ENCODE results near the gene MROH2A. TPM values are rescaled to one million over a fixed set of nuclear protein-coding genes. Genes with fewer than 3 reads are reported as not detected.

The MROH2A gene
- total RNA-seq, 4 donors from 2014 or later = not detected

DNA sequence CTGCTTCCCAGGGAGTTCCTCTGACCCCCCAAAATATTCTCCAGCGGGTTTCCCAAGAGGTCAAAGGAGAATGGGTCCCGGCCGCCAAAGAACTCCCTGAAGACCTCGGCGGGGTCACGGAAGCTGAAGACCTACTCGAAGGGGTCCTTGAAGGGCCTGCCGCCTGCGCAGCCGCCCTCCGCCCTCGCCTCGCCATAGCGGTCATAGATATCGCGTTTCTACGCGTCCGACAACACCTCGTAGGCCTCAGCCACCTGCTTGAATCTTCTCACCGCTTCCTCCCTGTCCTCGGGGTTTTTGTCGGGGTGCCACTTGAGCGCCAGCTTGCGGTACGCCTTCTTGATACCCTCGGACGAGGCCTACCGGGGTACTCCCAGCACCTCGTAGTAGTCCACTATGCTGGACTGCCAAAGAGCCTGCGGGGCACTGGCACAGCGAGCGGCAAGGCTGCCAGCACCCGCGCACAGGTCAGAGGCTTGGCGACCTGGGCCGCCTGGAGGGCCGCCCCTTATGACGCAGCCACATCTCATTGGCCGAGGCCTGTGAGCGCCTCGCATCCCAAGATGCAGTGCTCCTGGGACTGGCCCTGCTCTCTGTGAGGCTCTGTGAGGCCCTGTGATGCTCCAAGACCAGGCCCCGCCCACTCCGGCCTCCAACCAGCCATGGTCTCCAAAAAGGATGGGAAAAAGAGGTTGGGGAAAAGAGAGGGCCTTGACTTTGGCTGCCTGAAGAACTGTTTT lies 23.1 kb upstream of the MROH2A start:
- intact Hi-C loops (cut with DNase I) = no loop called here
- no peak overlapping the region for H3K4me3 ChIP-seq
- H3K36me3 ChIP-seq = no peaks in the 10 kb centered on the region
- H3K4me1 ChIP-seq = no peaks in the 10 kb centered on the region
- DNase-seq (ENCODE audit: extremely low spot score) = no peak
- no peaks in the 10 kb centered on the region for H3K9me3 ChIP-seq
- H3K27ac ChIP-seq (replicated peaks in 1 of 4) = no peak overlapping the region
- H3K27me3 ChIP-seq = no peaks in the 10 kb centered on the region
- no peak for TF ChIP-seq EP300 (IDR thresholded peaks at IDR 0.05)
- no peak for TF ChIP-seq POLR2A (IDR thresholded peaks at IDR 0.05; ENCODE audit: low read depth)
- TF ChIP-seq, protein P1, sequence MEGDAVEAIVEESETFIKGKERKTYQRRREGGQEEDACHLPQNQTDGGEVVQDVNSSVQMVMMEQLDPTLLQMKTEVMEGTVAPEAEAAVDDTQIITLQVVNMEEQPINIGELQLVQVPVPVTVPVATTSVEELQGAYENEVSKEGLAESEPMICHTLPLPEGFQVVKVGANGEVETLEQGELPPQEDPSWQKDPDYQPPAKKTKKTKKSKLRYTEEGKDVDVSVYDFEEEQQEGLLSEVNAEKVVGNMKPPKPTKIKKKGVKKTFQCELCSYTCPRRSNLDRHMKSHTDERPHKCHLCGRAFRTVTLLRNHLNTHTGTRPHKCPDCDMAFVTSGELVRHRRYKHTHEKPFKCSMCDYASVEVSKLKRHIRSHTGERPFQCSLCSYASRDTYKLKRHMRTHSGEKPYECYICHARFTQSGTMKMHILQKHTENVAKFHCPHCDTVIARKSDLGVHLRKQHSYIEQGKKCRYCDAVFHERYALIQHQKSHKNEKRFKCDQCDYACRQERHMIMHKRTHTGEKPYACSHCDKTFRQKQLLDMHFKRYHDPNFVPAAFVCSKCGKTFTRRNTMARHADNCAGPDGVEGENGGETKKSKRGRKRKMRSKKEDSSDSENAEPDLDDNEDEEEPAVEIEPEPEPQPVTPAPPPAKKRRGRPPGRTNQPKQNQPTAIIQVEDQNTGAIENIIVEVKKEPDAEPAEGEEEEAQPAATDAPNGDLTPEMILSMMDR (IDR thresholded peaks at IDR 0.05) = no peak
- no peak for TF ChIP-seq POLR2AphosphoS5 (IDR thresholded peaks at IDR 0.05)
- WGBS = 93% methylated on average over 36 of the region's 44 CpGs

DNA sequence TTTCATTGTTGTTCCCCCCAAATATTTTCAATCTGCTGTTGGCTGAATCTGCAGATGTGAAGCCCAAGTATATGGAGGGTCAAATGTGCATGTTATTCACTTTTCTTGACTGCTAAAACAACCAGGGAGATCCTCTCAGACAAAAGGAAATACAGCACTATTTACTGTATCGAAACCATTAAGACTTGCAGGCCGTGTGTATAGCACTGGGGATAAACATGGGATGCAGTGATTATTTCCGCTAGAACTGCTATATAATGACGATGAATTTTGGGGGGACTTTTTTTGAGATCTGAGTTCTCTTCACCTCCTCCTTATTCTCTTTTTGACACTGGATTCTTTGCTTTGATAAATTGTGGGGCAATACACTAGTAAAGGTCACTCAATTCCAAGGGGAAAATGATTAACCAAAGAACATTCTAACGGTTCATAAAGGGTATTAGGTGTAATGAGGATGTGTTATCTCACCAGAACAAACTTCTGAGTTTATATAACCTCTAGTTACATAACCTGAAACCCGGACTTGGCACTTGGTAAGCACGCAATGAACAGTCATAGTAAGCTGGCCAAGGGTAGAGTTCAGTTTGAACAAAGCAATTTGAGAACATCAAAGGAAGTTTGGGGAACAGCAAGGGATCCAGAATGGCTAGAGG lies 21.6 kb upstream of the MROH2A start:
- TF ChIP-seq POLR2AphosphoS5 (IDR thresholded peaks at IDR 0.05) (no peak), EP300 (IDR thresholded peaks at IDR 0.05) (no peak), POLR2A (IDR thresholded peaks at IDR 0.05; ENCODE audit: low read depth) (no peak)
- TF ChIP-seq, protein P1 (IDR thresholded peaks at IDR 0.05) = no peak
- intact Hi-C loops (cut with DNase I) = no loop called here
- Histone ChIP-seq H3K4me3 (no peak overlapping the region), H3K36me3 (no peaks in the 10 kb centered on the region), H3K9me3 (no peaks in the 10 kb centered on the region), H3K27me3 (no peaks in the 10 kb centered on the region), H3K27ac (replicated peaks in 1 of 4) (no peak overlapping the region), H3K4me1 (no peaks in the 10 kb centered on the region)
- DNase-seq (ENCODE audit: extremely low spot score) = no peak
- WGBS = 77% methylated on average over 7 of the region's 7 CpGs

DNA sequence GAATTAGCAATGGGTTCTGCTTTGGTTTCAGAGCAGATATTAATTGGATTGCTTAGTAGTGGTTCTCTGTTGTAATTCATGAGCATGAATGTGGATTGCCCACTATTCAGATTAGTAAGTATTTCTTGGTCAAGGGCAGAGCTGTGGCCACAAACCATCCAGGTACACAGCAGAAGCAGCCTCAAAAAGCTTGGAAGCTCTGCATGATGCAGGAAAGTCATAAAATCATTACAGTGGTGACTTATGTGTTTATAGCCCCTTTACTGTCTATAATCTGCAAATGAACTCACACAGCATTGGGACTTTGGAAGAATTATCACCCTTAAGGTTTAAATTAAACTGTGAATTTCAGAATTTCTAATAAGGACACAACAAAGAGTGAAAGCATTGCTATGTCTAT lies 20.0 kb upstream of the MROH2A start:
- no peaks in the 10 kb centered on the region for H3K36me3 ChIP-seq
- H3K27ac ChIP-seq (replicated peaks in 1 of 4) = no peak overlapping the region
- no peak overlapping the region for H3K4me3 ChIP-seq
- H3K4me1 ChIP-seq = no peaks in the 10 kb centered on the region
- intact Hi-C loops (cut with DNase I) = no loop called here
- DNase-seq (ENCODE audit: extremely low spot score) = no peak
- H3K27me3 ChIP-seq = no peaks in the 10 kb centered on the region
- TF ChIP-seq POLR2A (IDR thresholded peaks at IDR 0.05; ENCODE audit: low read depth) = no peak
- H3K9me3 ChIP-seq = no peaks in the 10 kb centered on the region

DNA sequence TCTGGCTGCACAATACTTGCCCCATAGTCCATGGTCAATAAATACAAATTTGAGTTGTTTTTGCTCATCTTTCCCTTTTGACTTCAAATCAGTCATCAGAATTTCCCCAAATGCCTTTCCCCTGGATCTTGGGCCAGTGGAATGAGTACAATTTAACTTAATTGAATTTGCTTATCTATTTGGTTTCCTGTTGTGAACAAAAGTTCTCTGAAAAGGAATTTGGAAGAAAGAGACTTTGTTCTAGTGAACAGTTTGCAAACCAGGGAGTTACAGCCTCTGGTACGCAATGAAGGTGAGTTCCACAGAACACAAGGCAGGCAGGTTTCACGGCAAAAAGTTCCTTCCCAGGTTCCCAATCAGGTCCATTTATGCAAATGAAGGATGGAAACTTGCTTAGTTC lies 19.3 kb upstream of the MROH2A start:
- H3K27me3 ChIP-seq = peaks cover 0 to 3% (median 0%) of the 10 kb centered on the region in 4 donors
- no peak overlapping the region for H3K4me3 ChIP-seq
- H3K36me3 ChIP-seq = no peaks in the 10 kb centered on the region
- H3K4me1 ChIP-seq = no peaks in the 10 kb centered on the region
- H3K27ac ChIP-seq (replicated peaks in 1 of 4) = no peak overlapping the region
- intact Hi-C loops (cut with DNase I) = no loop called here
- no peak for DNase-seq (ENCODE audit: extremely low spot score)
- 88% methylated on average over 2 of the region's 2 CpGs for WGBS
- TF ChIP-seq, protein P1 (IDR thresholded peaks at IDR 0.05) = no peak
- no peak for TF ChIP-seq POLR2AphosphoS5 (IDR thresholded peaks at IDR 0.05)
- TF ChIP-seq EP300 (IDR thresholded peaks at IDR 0.05) = no peak
- no peak for TF ChIP-seq POLR2A (IDR thresholded peaks at IDR 0.05; ENCODE audit: low read depth)
- no peaks in the 10 kb centered on the region for H3K9me3 ChIP-seq

DNA sequence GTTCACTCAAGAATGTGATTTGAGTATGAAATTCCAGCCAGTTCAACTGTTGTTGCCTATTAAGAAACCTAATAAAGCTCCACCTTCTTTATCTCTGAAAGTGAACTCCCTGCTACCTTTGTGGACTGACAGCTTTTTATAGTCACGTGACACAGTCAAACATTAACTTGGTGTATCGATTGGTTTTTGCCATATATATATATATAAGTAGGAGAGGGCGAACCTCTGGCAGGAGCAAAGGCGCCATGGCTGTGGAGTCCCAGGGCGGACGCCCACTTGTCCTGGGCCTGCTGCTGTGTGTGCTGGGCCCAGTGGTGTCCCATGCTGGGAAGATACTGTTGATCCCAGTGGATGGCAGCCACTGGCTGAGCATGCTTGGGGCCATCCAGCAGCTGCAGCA lies 18.1 kb upstream of the MROH2A start, which contains the start of gene UGT1A1:
TSS of gene UGT1A1 (plus strand) at position 228 of the 400 bp plus-strand sequence. CDS start at position 246, 18 bp downstream.
- no peak within 1 kb of the TSS for H3K27ac ChIP-seq (replicated peaks in 1 of 4)
- H3K9me3 ChIP-seq = no peaks in the 10 kb centered on the region
- H3K36me3 ChIP-seq = no peaks in the 10 kb centered on the region
- H3K4me1 ChIP-seq = no peaks in the 10 kb centered on the region
- DNase-seq (ENCODE audit: extremely low spot score) = no peak
- intact Hi-C loops (cut with DNase I) = no loop called here
- no peak within 1 kb of the TSS for H3K4me3 ChIP-seq
- no peak for TF ChIP-seq EP300 (IDR thresholded peaks at IDR 0.05)
- TF ChIP-seq, protein P1 (IDR thresholded peaks at IDR 0.05) = no peak
- TF ChIP-seq POLR2A (IDR thresholded peaks at IDR 0.05; ENCODE audit: low read depth) = no peak
- no peak for TF ChIP-seq POLR2AphosphoS5 (IDR thresholded peaks at IDR 0.05)
- H3K27me3 ChIP-seq = peaks cover 0 to 14% (median 0%) of the 10 kb centered on the region in 4 donors
- WGBS = 96% methylated on average over 6 of the region's 6 CpGs
